Measurements from ENCODE around the gene CSTF2. TPM values are rescaled to one million over a fixed set of nuclear protein-coding genes. Genes with fewer than 3 reads are reported as not detected.

The CSTF2 gene
- total RNA-seq, 1 donor from 2014 or later = 6.1 TPM

GRCh38 chrX:100864657-100865391, 44.6 kb downstream of the CSTF2 start:
- intact Hi-C loops (cut with DNase I) = no loop called here
- no peak for DNase-seq
- ATAC-seq (ENCODE audit: poor library complexity) = no peak

DNA sequence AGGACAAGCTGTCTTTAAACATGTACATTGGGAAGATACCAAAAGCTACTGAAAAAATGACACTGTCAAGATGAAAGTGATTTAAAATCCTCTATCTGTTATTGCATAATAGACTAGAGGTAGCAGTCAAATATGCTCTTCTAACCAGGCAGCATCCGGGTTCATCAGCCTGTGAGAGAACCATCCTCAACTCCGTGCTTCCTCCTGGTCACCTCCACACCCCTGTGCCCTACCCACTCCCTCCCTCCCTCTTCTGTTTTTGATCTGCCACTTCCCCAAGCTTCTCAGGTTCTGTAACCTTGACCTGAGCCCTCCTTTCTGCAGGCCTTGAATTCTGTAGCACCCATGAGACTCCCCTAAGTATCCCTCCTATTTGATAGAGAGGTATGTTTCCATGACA, 48.1 kb downstream of the CSTF2 start:
- DNase-seq (no peak), ATAC-seq (ENCODE audit: poor library complexity) (no peak)
- intact Hi-C loops (cut with DNase I) = no loop called here

DNA sequence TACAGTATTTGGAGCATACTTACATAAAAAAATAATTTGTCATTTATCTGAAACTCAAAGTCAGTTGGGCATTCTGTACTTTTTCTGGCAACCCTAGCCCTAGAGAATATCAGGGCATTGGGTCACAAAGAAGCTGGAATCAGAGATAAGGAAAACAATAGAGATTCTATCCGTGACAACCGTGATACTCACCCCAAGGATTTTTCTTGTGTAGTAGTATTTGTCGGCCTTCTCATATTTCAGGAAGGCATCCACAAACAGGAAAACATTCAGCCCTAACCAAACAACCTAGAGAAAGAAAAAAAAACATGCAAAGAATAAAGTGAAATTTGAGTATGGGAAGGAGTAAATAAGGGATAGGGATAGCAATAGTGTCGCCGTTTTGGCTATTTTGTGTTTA, 50.3 kb downstream of the CSTF2 start:
- no peak for ATAC-seq (ENCODE audit: poor library complexity)
- DNase-seq = no peak
- intact Hi-C loops (cut with DNase I) = no loop called here

- DNase-seq (no peak), ATAC-seq (ENCODE audit: poor library complexity) (no peak)
- intact Hi-C loops (cut with DNase I) = no loop called here
These were observed 51.7 kb downstream of the CSTF2 start for GRCh38 chrX:100871594-100872560.

GRCh38 chrX:100874325-100874724, 54.1 kb downstream of the CSTF2 start, which contains the start of gene NOX1:
NOX1 (minus strand) TSS chrX:100874359; CDS start chrX:100874139, 220 bp downstream.
- no peak for DNase-seq
- ATAC-seq (ENCODE audit: poor library complexity) = no peak
- intact Hi-C loops (cut with DNase I) = no loop called here

DNA sequence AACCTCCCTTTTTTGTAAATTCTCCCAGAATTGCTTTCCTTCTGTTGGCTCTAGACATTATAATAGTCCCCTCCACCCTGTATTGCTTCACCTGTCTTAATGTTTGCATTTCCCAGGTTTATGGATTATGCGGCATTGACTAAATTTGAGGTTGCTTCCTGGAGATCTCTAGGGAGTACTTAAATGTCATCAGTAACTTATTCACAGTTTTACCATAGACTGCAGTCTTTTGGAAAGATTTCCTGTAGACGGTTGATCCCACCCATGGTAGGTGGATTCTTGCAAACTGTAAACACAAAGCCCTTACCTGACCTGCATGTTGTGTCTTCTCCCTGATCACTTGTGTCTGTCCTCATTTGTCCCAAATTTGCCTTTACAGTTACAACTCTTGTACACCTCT, 60.2 kb downstream of the CSTF2 start:
- ATAC-seq (ENCODE audit: poor library complexity) (no peak), DNase-seq (no peak)
- intact Hi-C loops (cut with DNase I) = no loop called here

GRCh38 chrX:100883654-100884053, 63.5 kb downstream of the CSTF2 start:
- ATAC-seq (ENCODE audit: poor library complexity) = no peak
- intact Hi-C loops (cut with DNase I) = no loop called here

More at GRCh38 chrX:100883654-100884053, 63.5 kb downstream of the CSTF2 start:
- no peak for DNase-seq

Other genes starting within 250 kb of the CSTF2 start
- 0.16 TPM for gene TNMD, start 235.5 kb upstream of the CSTF2 start, total RNA-seq
- 4.2 TPM for gene TSPAN6, start 183.6 kb upstream of the CSTF2 start, total RNA-seq
- 8.6 TPM for gene SRPX2, start 176.2 kb upstream of the CSTF2 start, total RNA-seq
- 3.7 TPM for gene SYTL4, start 88.3 kb upstream of the CSTF2 start, total RNA-seq
- gene NOX1, start 54.0 kb downstream of the CSTF2 start, total RNA-seq = not detected
- gene XKRX, start 108.5 kb downstream of the CSTF2 start, total RNA-seq = not detected
- not detected for gene ARL13A, start 149.3 kb downstream of the CSTF2 start, total RNA-seq
- 17.0 TPM for gene TRMT2B, start 231.7 kb downstream of the CSTF2 start, total RNA-seq

Measured in Right ventricle myocardium superior (tissue), 1 donor.